Measurements from ENCODE around the gene THYN1. TPM values are rescaled to one million over a fixed set of nuclear protein-coding genes. Genes with fewer than 3 reads are reported as not detected.
"Not testable (repeated sequence)": the region's sequence is repeated elsewhere in the genome, so short reads cannot be mapped to it uniquely, and the experiment has no call there.

THYN1 gene
- polyA plus RNA-seq, 1 experiment = 80.8 TPM

DNA sequence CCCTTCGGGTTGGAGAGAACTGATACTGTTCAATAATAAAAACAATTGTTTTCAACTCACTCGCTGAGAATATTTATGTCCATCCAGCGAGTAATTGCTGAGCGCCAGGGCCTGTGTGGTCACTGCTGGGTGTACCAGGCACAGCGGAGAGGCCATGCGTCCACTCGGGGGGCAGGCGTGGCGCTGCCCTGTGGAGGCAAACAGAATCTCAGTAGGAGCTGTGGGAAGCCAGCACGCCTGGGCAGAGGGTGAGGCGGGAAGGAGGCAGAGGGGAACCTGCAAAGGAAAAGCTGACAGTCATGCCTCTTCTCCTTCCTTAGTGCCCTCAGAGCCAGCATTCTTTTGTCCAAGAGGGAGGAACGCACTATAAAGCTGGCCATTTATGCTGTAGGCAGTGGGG, 34.4 kb upstream of the THYN1 start:
- ChIA-PET POLR2A (no interaction called here), CTCF (no interaction called here)
- TF ChIP-seq, protein P1, sequence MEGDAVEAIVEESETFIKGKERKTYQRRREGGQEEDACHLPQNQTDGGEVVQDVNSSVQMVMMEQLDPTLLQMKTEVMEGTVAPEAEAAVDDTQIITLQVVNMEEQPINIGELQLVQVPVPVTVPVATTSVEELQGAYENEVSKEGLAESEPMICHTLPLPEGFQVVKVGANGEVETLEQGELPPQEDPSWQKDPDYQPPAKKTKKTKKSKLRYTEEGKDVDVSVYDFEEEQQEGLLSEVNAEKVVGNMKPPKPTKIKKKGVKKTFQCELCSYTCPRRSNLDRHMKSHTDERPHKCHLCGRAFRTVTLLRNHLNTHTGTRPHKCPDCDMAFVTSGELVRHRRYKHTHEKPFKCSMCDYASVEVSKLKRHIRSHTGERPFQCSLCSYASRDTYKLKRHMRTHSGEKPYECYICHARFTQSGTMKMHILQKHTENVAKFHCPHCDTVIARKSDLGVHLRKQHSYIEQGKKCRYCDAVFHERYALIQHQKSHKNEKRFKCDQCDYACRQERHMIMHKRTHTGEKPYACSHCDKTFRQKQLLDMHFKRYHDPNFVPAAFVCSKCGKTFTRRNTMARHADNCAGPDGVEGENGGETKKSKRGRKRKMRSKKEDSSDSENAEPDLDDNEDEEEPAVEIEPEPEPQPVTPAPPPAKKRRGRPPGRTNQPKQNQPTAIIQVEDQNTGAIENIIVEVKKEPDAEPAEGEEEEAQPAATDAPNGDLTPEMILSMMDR (IDR thresholded peaks at IDR 0.05; ENCODE audit: low read depth, low read length) = no peak
- H3K9me3 ChIP-seq (ENCODE audit: control insufficient read depth, insufficient read depth, low read length) = no peaks in the 10 kb centered on the region; the same call in 1 of the 2 replicates
- no peak for DNase-seq (ENCODE audit: low read depth, low spot score)
- H3K4me3 ChIP-seq (ENCODE audit: low read depth, low read length) = no peak overlapping the region
- no peaks in the 10 kb centered on the region for H3K27me3 ChIP-seq (ENCODE audit: control insufficient read depth, insufficient read depth, low read length)
- no peak overlapping the region for H3K27ac ChIP-seq (ENCODE audit: low read depth, low read length)

DNA sequence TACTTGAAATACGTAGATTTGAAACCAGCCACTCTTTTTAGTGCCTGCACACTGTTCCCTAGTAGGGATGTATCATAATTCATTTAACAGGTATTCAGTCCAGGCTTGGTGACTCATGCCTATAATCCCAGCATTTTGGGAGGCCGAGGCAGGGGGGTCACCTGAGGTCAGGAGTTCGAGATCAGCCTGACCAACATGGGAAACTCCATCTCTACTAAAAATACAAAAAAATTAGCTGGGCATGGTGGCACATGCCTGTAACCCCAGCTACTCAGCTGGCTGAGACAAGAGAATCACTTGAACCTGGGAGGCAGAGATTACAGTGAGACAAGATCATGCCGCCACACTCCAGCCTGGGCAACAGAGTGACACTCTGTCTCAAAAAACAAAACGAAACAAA, 31.2 kb upstream of the THYN1 start:
- H3K27me3 ChIP-seq (ENCODE audit: control insufficient read depth, insufficient read depth, low read length); H3K4me3 ChIP-seq (ENCODE audit: low read depth, low read length); DNase-seq (ENCODE audit: low read depth, low spot score); POLR2A ChIA-PET; H3K9me3 ChIP-seq (ENCODE audit: control insufficient read depth, insufficient read depth, low read length); H3K27ac ChIP-seq (ENCODE audit: low read depth, low read length); CTCF ChIA-PET: not testable (repeated sequence)

DNA sequence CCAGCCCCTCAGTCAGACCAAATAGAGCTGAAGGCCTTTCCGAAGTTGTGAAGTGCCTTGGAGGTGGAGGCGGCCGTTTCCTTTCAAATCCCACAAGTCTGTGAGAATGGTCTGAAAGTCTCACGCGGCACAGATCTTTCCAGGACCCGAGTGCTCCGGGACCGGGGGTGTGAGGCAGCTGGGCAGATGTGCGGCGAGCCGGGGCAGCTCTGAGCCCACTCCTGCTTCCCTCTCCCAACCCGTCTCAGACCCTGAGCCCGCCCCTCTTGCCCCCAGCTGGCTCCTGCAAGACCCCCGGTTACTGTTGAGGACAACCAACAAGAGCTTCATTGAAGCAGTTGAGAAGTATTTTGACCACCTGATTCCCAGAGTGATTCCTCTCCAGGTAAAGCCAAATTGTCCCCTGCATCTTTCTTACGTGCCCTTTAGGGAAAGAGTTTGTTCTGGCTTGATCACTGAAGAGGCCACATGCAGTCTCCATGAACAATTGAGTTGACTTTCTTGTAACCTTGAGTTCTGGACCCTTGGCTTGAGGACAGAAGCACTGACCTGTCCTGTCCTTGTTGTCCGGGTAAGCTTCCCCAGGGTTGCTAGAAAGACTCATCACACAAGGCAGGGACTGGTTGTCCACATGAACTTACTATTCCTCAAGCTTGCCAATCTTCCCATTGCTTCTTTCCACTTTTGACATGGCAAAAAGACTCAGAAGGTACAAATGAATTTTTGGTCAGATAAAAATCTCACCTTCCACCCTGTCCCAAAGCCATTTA, 30.5 kb upstream of the THYN1 start:
- TF ChIP-seq, protein P1 (IDR thresholded peaks at IDR 0.05; ENCODE audit: low read depth, low read length) = no peak
- Histone ChIP-seq H3K27me3 (ENCODE audit: control insufficient read depth, insufficient read depth, low read length) (peaks cover 6% of the 10 kb centered on the region), H3K4me3 (ENCODE audit: low read depth, low read length) (no peak overlapping the region), H3K27ac (ENCODE audit: low read depth, low read length) (no peak overlapping the region), H3K9me3 (ENCODE audit: control insufficient read depth, insufficient read depth, low read length) (no peaks in the 10 kb centered on the region; the same call in 1 of the 2 replicates)
- DNase-seq (ENCODE audit: low read depth, low spot score) = no peak
- POLR2A ChIA-PET = no interaction called here
- CTCF ChIA-PET = no interaction called here

DNA sequence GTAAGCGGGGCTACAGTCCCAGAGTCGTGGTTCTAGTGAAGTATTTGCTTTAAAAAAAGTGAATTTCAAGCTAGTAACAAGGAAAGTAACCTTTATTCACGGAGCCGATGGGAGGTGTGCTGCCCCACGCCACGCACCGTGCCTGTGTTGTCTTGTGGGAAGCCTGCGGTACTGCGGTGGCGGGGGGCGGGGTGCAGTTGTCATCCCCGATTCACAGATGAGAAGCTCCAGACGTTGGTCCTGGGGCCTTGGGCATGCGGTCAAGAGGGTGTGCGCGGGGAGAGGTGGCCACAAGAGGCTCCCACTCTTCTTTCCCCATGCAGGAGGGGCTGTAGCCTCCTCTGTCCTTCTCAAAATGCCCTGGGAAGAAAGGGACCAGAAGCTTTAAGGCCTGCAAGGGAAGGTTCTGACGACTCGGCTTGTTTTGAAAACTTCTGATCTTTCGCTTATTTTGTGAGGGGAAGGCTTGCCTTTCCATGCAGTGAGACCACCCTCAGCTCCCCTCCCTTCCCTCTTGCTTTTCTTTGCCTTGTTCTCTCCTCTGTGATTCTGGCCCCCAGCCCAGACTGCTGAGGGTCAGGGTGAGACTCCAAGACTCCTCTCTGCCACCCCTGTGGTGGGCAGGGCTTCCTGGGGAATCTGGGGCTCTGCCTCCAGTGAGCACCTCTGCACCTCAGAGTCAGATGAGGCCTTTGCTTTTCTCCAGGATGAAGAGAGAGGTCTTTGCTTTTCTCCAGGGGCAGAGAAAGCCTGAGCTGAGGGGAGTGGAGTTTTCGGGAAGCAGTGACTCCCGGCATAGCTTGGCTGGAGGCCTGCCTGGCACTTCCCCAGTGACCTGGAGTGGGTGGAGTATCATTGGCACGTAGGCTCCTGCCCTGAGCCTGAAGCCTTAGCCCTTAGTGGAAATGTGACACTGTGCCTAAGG, 29.2 kb upstream of the THYN1 start:
- ChIA-PET CTCF (no interaction called here), POLR2A (interaction anchor here (0.6 kb wide), 1 partner anchor 29 kb away, joined by 3 read pairs; the partner anchor contains the start of genes ACAD8 and THYN1)
- H3K27me3 ChIP-seq (ENCODE audit: control insufficient read depth, insufficient read depth, low read length) = peaks cover 19% of the 10 kb centered on the region

DNA sequence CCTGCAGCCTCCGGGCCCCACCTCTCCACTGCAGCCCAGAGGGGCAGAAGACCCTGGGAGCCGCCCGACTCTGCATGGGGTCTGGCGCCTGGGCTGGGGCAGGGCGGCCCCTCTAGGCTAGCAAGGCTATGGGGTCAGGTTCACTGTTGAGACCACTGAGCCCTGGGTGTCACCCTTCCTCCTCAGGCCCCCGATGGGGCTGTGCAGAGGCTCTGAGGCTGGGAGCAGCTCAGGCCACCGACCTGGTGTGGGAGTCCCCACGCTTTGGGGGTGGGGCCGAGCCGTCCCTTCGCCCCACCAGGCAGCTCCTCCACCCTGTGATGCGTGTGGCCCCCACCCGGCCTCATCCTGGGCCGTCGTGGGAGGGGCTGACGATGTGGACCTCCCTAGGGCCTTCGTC, 28.5 kb upstream of the THYN1 start:
- H3K27ac ChIP-seq (ENCODE audit: low read depth, low read length); H3K4me3 ChIP-seq (ENCODE audit: low read depth, low read length); H3K9me3 ChIP-seq (ENCODE audit: control insufficient read depth, insufficient read depth, low read length); DNase-seq (ENCODE audit: low read depth, low spot score); CTCF ChIA-PET: not testable (repeated sequence)
- POLR2A ChIA-PET = interaction anchor here (0.6 kb wide), 1 partner anchor 28 kb away, joined by 3 read pairs; the partner anchor contains the start of genes ACAD8 and THYN1
- H3K27me3 ChIP-seq (ENCODE audit: control insufficient read depth, insufficient read depth, low read length) = peaks cover 26% of the 10 kb centered on the region

More for the DNA sequence above, 29.2 kb upstream of the THYN1 start:
- no peak for DNase-seq (ENCODE audit: low read depth, low spot score)
- Histone ChIP-seq H3K27ac (ENCODE audit: low read depth, low read length) (no peak overlapping the region), H3K9me3 (ENCODE audit: control insufficient read depth, insufficient read depth, low read length) (peaks cover 4% of the 10 kb centered on the region), H3K4me3 (ENCODE audit: low read depth, low read length) (no peak overlapping the region)
- TF ChIP-seq, protein P1 (IDR thresholded peaks at IDR 0.05; ENCODE audit: low read depth, low read length) = no peak

Measured in AG04450 (cell line).